GM18508 (cell line): ENCODE data around the gene C6orf62.
"Not testable (repeated sequence)": the region's sequence is repeated elsewhere in the genome, so short reads cannot be mapped to it uniquely, and the experiment has no call there.

ENCODE experiments used
- ATAC-seq: cut with Tn5 transposase; IDR thresholded peaks from one replicate; pipeline ENCODE4 v1.9.1; 2021; ENCODE audit warnings: moderate number of reproducible peaks; ENCODE audit not compliant: insufficient read depth, unreplicated experiment

The C6orf62 gene

GRCh38 chr6:24702720-24703282, 16.2 kb downstream of the C6orf62 start:
- no peak for ATAC-seq

GRCh38 chr6:24699521-24700359, 19.2 kb downstream of the C6orf62 start:
- no peak for ATAC-seq

GRCh38 chr6:24696097-24696496, 22.9 kb downstream of the C6orf62 start:
- ATAC-seq, result no peak

GRCh38 chr6:24695635-24696034, 23.3 kb downstream of the C6orf62 start:
- ATAC-seq, result not testable (repeated sequence)

GRCh38 chr6:24694198-24694597, 24.8 kb downstream of the C6orf62 start:
- no peak for ATAC-seq

- no peak for ATAC-seq
These were observed 25.9 kb downstream of the C6orf62 start for GRCh38 chr6:24692848-24693592.

- no peak for ATAC-seq
These were observed 26.5 kb downstream of the C6orf62 start for GRCh38 chr6:24692415-24692814.

GRCh38 chr6:24692003-24692402, 27.0 kb downstream of the C6orf62 start:
- ATAC-seq, result no peak

GRCh38 chr6:24691550-24691949, 27.4 kb downstream of the C6orf62 start:
- ATAC-seq, result no peak

GRCh38 chr6:24690593-24690992, 28.4 kb downstream of the C6orf62 start:
- ATAC-seq, result no peak

GRCh38 chr6:24689964-24690363, 29.0 kb downstream of the C6orf62 start:
- no peak for ATAC-seq

- ATAC-seq, result no peak
These were observed 32.0 kb downstream of the C6orf62 start for GRCh38 chr6:24686946-24687345.

- no peak for ATAC-seq
These were observed 32.5 kb downstream of the C6orf62 start for GRCh38 chr6:24686408-24686807.

GRCh38 chr6:24683297-24684296, 35.4 kb downstream of the C6orf62 start:
- no peak for ATAC-seq

- no peak for ATAC-seq
These were observed 38.4 kb downstream of the C6orf62 start for GRCh38 chr6:24680582-24680981.

- not testable (repeated sequence) for ATAC-seq
These were observed 40.1 kb downstream of the C6orf62 start for GRCh38 chr6:24678792-24679352.

- ATAC-seq, result no peak
These were observed 45.3 kb downstream of the C6orf62 start for GRCh38 chr6:24673625-24674024.

GRCh38 chr6:24672620-24673182, 46.3 kb downstream of the C6orf62 start:
- ATAC-seq, result no peak

GRCh38 chr6:24671077-24671476, 47.9 kb downstream of the C6orf62 start:
- not testable (repeated sequence) for ATAC-seq
